B cell (primary cell): ENCODE data around the gene NBR1. TPM values are rescaled to one million over a fixed set of nuclear protein-coding genes. Genes with fewer than 3 reads are reported as not detected.

Experiments
- ATAC-seq: fragments of 200-7000 bp; cut with Tn5 transposase; one replicate; pipeline ENCODE4 v1.10.0; 2021; ENCODE audit warnings: low read depth, mild to moderate bottlenecking, moderate number of reproducible peaks, moderate library complexity
- CTCF ChIA-PET: fragments of 350-600 bp; sonication (Branson Sonifier 250); formaldehyde crosslinking; loops from one replicate; lab custom pipeline; 2021; ENCODE audit warnings: antibody characterized with exemption, inconsistent platforms; lab: Charles Lee
- POLR2A ChIA-PET: fragments of 350-600 bp; sonication (Branson Sonifier 250); formaldehyde crosslinking; loops from one replicate; lab custom pipeline; 2021; ENCODE audit warnings: antibody characterized with exemption; lab: Charles Lee
- DNase-seq: peaks from one replicate; pipeline ENCODE4 v3.0.0; 2013
- H2AFZ ChIP-seq: 2 replicates; pipeline ENCODE4 v1.6.1; 2012; ENCODE audit warnings: mild to moderate bottlenecking, low read depth, low read length; ENCODE audit not compliant: insufficient read depth, poor library complexity, severe bottlenecking
- H3K27ac ChIP-seq, 2 donors: 1 replicate in 1 of 2; 2 replicates in 1 of 2; pipeline ENCODE4 v1.5.1; 2012 to 2013; ENCODE audit warnings: low read length in 2 of 2, mild to moderate bottlenecking in 2 of 2, moderate library complexity in 1 of 2
- H3K27me3 ChIP-seq, 4 experiments: fragments of 200-600 bp in 1 of 4; sonication (generic) in 1 of 4; replicated peaks in 1 of 4; 1 replicate in 2 of 4; 2 replicates in 2 of 4; pipeline versions ENCODE4 v1.6.1 to v1.7.0; 2013 to 2016; ENCODE audit warnings: low read length in 3 of 4, mild to moderate bottlenecking in 2 of 4, mixed read lengths in 1 of 4, moderate library complexity in 1 of 4; ENCODE audit not compliant: insufficient read depth in 4 of 4, control insufficient read depth in 3 of 4; ENCODE audit errors: control extremely low read depth in 1 of 4
- H3K36me3 ChIP-seq, 2 experiments: replicated peaks in 1 of 2; 1 replicate in 1 of 2; 2 replicates in 1 of 2; pipeline versions ENCODE4 v1.6.1 to v1.7.1; 2013; ENCODE audit warnings: low read length in 1 of 2; ENCODE audit not compliant: insufficient read depth in 2 of 2, control insufficient read depth in 1 of 2; ENCODE audit errors: control extremely low read depth in 1 of 2, extremely low read depth in 1 of 2
- H3K4me1 ChIP-seq, 2 donors: fragments of 200-600 bp in 1 of 2; sonication (generic) in 1 of 2; 1 replicate in 1 of 2; 2 replicates in 1 of 2; pipeline versions ENCODE4 v1.5.1 to v1.6.1; 2013 to 2017; ENCODE audit warnings: low read length in 2 of 2; ENCODE audit not compliant: control insufficient read depth in 2 of 2, insufficient read depth in 2 of 2
- H3K4me2 ChIP-seq: replicated peaks from 2 replicates; pipeline ENCODE3; 2012; ENCODE audit warnings: mild to moderate bottlenecking, low read depth, low read length; ENCODE audit not compliant: poor library complexity, severe bottlenecking
- H3K4me3 ChIP-seq, 5 experiments: fragments of 200-600 bp in 1 of 5; sonication (generic) in 1 of 5; 1 replicate in 3 of 5; 2 replicates in 2 of 5; pipeline versions ENCODE4 v1.5.1 to v1.7.0; 2011 to 2016; ENCODE audit warnings: low read length in 4 of 5, mild to moderate bottlenecking in 4 of 5, low read depth in 2 of 5, control low read depth in 1 of 5, moderate library complexity in 1 of 5; ENCODE audit not compliant: insufficient read depth in 1 of 5; ENCODE audit errors: control extremely low read depth in 1 of 5, extremely low read depth in 1 of 5
- H3K79me2 ChIP-seq: fragments of 200-600 bp; sonication (generic); one replicate; pipeline ENCODE4 v1.6.0; 2016; ENCODE audit warnings: low read length; ENCODE audit not compliant: control insufficient read depth, insufficient read depth
- H3K9ac ChIP-seq: fragments of 200-600 bp; sonication (generic); 2 replicates; pipeline ENCODE4 v1.6.1; 2017; ENCODE audit warnings: mild to moderate bottlenecking, low read length, moderate library complexity
- H3K9me3 ChIP-seq, 3 donors: one replicate each; pipeline versions ENCODE4 v1.6.1 to v1.7.1; 2013; ENCODE audit warnings: low read length in 2 of 3; ENCODE audit not compliant: control insufficient read depth in 2 of 3, insufficient read depth in 1 of 3; ENCODE audit errors: control extremely low read depth in 1 of 3
- H4K20me1 ChIP-seq: 2 replicates; pipeline ENCODE4 v1.6.0; 2012; ENCODE audit warnings: mild to moderate bottlenecking, low read length; ENCODE audit not compliant: insufficient read depth, control insufficient read depth, poor library complexity, severe bottlenecking
- H3K27ac Mint-ChIP-seq: one replicate; pipeline ENCODE4 v1.8.0; 2021; ENCODE audit warnings: mixed read lengths
- H3K27me3 Mint-ChIP-seq: one replicate; pipeline ENCODE4 v1.8.0; 2021; ENCODE audit warnings: mixed read lengths
- H3K4me1 Mint-ChIP-seq: one replicate; pipeline ENCODE4 v1.8.0; 2021; ENCODE audit warnings: mixed read lengths
- H3K4me3 Mint-ChIP-seq: one replicate; pipeline ENCODE4 v1.8.0; 2021; ENCODE audit warnings: mixed read lengths
- H3K9me3 Mint-ChIP-seq: one replicate; pipeline ENCODE4 v1.8.0; 2022; ENCODE audit warnings: mixed read lengths; ENCODE audit not compliant: insufficient read depth
- CTCF ChIP-seq: fragments of 200-600 bp; IDR thresholded peaks from one replicate; pipeline ENCODE4 v1.8.0; 2022; ENCODE audit warnings: antibody characterized with exemption, mild to moderate bottlenecking
- EZH2 ChIP-seq: IDR thresholded peaks from 2 replicates; pipeline ENCODE4 v1.6.1; 2012; ENCODE audit warnings: borderline replicate concordance, low read depth, mild to moderate bottlenecking, moderate library complexity, low read length; ENCODE audit not compliant: insufficient read depth, poor library complexity, severe bottlenecking
- WGBS: methylation state at CpG from one replicate; pipeline ENCODE4 v1.1.5; 2013; ENCODE audit warnings: missing lambda C conversion rate; ENCODE audit not compliant: insufficient coverage; 5-methylcytosine and 5-hydroxymethylcytosine counted together
- intact Hi-C: fragments of 100-400 bp; cut with micrococcal nuclease; formaldehyde crosslinking; loops from one replicate; pipeline ENCODE4 v1.10.0; 2022
- polyA plus RNA-seq: library from polyadenylated mRNA; depleted of rRNA; stranded (reverse); fragments of >200 nt; gene quantifications from 2 replicates; pipeline ENCODE4 v1.2.3, GENCODE V29; 2012
- total RNA-seq, 2 donors: library from RNA; stranded (reverse); fragments of 120-200 nt in 1 of 2; gene quantifications; 1 replicate in 1 of 2; 2 replicates in 1 of 2; pipeline versions ENCODE4 v1.2.3 to v1.2.4, GENCODE V29; 2013 to 2022

The NBR1 gene
- total and polyA plus RNA-seq, 2 donors (not counting 1 experiment from before 2014, with no cell fraction given): 18.8 to 43.9 TPM

DNA sequence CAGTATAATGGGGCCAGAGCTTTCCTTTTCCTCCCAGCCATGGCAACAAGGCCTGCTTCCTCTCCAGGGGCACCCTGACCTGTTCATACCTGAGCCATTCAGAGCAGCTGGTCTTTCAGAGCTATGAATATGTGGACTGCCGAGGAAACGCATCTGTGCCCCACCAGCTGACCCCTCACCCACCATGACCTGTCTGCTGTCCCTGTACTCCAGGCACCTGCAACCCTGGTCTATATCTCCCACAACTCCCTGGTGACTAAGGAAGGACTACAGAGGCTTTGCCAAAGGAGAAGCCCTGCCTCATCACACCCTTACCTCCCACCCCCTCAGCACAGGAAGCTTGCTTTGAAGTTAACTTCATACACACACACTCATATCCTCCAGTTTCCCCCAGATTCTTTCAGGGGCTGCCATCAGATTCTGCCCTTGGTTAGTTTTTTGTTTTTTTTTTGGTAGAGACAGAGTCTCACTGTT lies 46.6 kb downstream of the NBR1 start:
- H4K20me1 ChIP-seq: no peaks in the 10 kb centered on the region
- peaks cover 27% of the 10 kb centered on the region for H3K4me1 Mint-ChIP-seq
- ChIA-PET CTCF (no interaction called here), POLR2A (interaction anchor here (0.6 kb wide), 1 partner anchor 98 kb away, joined by 5 read pairs; no protein-coding TSS in a partner anchor)
- H3K4me1 ChIP-seq: peaks cover 8 to 12% of the 10 kb centered on the region in 2 donors
- no peak for DNase-seq
- H3K79me2 ChIP-seq: peaks cover 10% of the 10 kb centered on the region
- no peaks in the 10 kb centered on the region for H3K9me3 Mint-ChIP-seq
- no peak overlapping the region for H3K4me3 ChIP-seq
- 100% methylated on average over 2 of the region's 2 CpGs for WGBS
- H3K9ac ChIP-seq: no peak overlapping the region
- peaks cover 20 to 59% of the 10 kb centered on the region in 2 experiments for H3K36me3 ChIP-seq
- no peak for ATAC-seq
- intact Hi-C loops: no loop called here
- H3K27me3 ChIP-seq: no peaks in the 10 kb centered on the region
- no peak overlapping the region for H3K27ac Mint-ChIP-seq
- H3K4me2 ChIP-seq: no peak overlapping the region
- TF ChIP-seq CTCF: no peak
- no peak for TF ChIP-seq EZH2
- H3K27me3 Mint-ChIP-seq: no peaks in the 10 kb centered on the region
- H2AFZ ChIP-seq: no peak overlapping the region
- no peak overlapping the region for H3K27ac ChIP-seq
- H3K4me3 Mint-ChIP-seq: no peak overlapping the region
- H3K9me3 ChIP-seq: no peaks in the 10 kb centered on the region

GRCh38 chr17:43219001-43219400 lies 48.0 kb downstream of the NBR1 start:
- Histone ChIP-seq H3K27me3 (no peaks in the 10 kb centered on the region), H3K4me1 (peaks cover 0 to 1% of the 10 kb centered on the region in 2 donors), H3K9ac (no peak overlapping the region), H3K36me3 (peaks cover 16 to 62% of the 10 kb centered on the region in 2 experiments), H3K9me3 (no peaks in the 10 kb centered on the region), H3K4me3 (no peak overlapping the region), H3K27ac (no peak overlapping the region), H2AFZ (no peak overlapping the region), H4K20me1 (no peaks in the 10 kb centered on the region), H3K4me2 (no peak overlapping the region), H3K79me2 (peaks cover 4% of the 10 kb centered on the region)
- POLR2A ChIA-PET: no interaction called here
- 100% methylated on average over 1 of the region's 2 CpGs for WGBS
- TF ChIP-seq CTCF: no peak
- TF ChIP-seq EZH2: no peak
- no peaks in the 10 kb centered on the region for H3K9me3 Mint-ChIP-seq
- H3K27ac Mint-ChIP-seq: no peak overlapping the region
- intact Hi-C loops: no loop called here
- H3K27me3 Mint-ChIP-seq: no peaks in the 10 kb centered on the region
- ATAC-seq (no peak), DNase-seq (no peak)
- CTCF ChIA-PET: interaction anchor here (0.7 to 1.6 kb wide), 3 partner anchors 169 to 372 kb away, joined by 3 read pairs; partner anchors contain the start of gene DHX8
- H3K4me3 Mint-ChIP-seq: no peak overlapping the region
- H3K4me1 Mint-ChIP-seq: peaks cover 14% of the 10 kb centered on the region
